Spinal cord (tissue), 10 donors: ENCODE measurements around the gene ZNF716. TPM values are rescaled to one million over a fixed set of nuclear protein-coding genes. Genes with fewer than 3 reads are reported as not detected.
"Not testable (repeated sequence)": the region's sequence is repeated elsewhere in the genome, so short reads cannot be mapped to it uniquely, and the experiment has no call there.

Experiments
- DNase-seq, 6 donors: peaks; one replicate each; pipeline versions ENCODE4 v3.0.0 to v3.0.0-alpha.2; 2013 to 2015; ENCODE audit warnings: low spot score in 6 of 6, low read depth in 4 of 6
- H3K27ac ChIP-seq: one replicate; pipeline ENCODE4 v1.5.1; 2013; ENCODE audit warnings: low read depth, low read length, control low read depth
- H3K27me3 ChIP-seq: one replicate; pipeline ENCODE4 v1.6.1; 2013; ENCODE audit warnings: low read length; ENCODE audit not compliant: control insufficient read depth, insufficient read depth
- H3K36me3 ChIP-seq: one replicate; pipeline ENCODE4 v1.6.1; 2013; ENCODE audit warnings: low read length; ENCODE audit not compliant: control insufficient read depth, insufficient read depth
- H3K4me1 ChIP-seq: one replicate; pipeline ENCODE4 v1.6.1; 2013; ENCODE audit warnings: low read length; ENCODE audit not compliant: control insufficient read depth, insufficient read depth
- H3K4me3 ChIP-seq: one replicate; pipeline ENCODE4 v1.5.1; 2013; ENCODE audit warnings: low read depth, low read length, control low read depth
- H3K9me3 ChIP-seq: one replicate; pipeline ENCODE4 v1.6.1; 2013; ENCODE audit warnings: low read length; ENCODE audit not compliant: control insufficient read depth, insufficient read depth
- WGBS: methylation state at CpG from one replicate; pipeline ENCODE4 v1.1.5; 2013; ENCODE audit warnings: missing lambda C conversion rate; ENCODE audit not compliant: insufficient coverage; 5-methylcytosine and 5-hydroxymethylcytosine counted together
- polyA plus RNA-seq, 2 donors: library from polyadenylated mRNA; unstranded; fragments of 120-200 nt; gene quantifications; one replicate each; pipeline ENCODE4 v1.2.1, GENCODE V29; 2013; ENCODE audit not compliant: insufficient read length in 2 of 2
- small RNA-seq: library from RNA; depleted of rRNA; stranded (forward); fragments of <200 nt; gene quantifications from one replicate; pipeline ENCODE3, GENCODE V24; 2014; ENCODE audit warnings: low replicate concordance
- total RNA-seq, 2 donors: library from RNA; depleted of rRNA in 1 of 2; stranded (reverse); fragments of 120-200 nt in 1 of 2; fragments of >200 nt in 1 of 2; gene quantifications; one replicate each; pipeline versions ENCODE4 v1.2.3 to v1.2.4, GENCODE V29; 2013 to 2014
- donor health status: healthy.

The ZNF716 gene
- total and polyA plus RNA-seq, 4 donors = 0.08 to 0.11 TPM; not detected in 2

DNA sequence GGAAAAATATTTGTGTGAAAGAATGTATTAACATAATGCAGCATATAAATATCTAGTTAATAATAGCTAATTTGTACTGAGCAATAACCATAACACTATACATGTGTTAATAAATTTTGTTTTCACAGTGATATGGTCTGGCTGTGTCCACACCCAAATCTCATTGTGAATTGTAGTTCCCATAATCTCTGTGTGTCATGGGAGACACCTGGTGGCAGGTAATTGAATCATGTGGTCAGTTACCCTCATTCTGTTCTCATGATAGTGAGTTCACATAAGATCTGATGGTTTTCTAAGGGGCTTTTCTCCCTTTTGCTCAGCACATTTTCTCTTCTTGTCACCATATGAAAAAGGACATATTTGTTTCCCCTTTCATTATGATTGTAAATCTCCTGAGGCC lies 30.3 kb downstream of the ZNF716 start:
- H3K4me1 ChIP-seq, H3K4me3 ChIP-seq, H3K27ac ChIP-seq, H3K27me3 ChIP-seq, DNase-seq, H3K36me3 ChIP-seq, H3K9me3 ChIP-seq: not testable (repeated sequence)

DNA sequence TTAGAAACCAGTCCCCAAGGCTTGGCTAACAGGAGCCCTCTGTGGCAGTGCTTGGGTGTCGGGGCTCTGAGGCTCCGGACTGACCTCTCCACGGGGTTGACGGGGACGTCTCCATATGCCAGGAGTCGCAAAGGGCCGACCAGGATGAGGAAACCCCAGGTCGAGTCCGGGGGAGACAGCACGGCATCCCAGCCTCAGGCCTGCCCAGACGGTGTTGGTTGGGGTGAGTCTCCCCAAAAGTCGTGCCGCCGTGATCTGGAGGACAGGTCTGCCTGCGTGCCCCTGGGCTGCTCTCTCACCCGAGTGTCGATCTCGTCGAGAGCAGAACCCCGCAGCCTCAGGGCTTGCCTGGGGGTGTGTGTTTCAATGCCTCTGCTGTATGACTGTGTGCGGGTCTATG lies 35.0 kb downstream of the ZNF716 start:
- 82% methylated on average over 18 of the region's 21 CpGs for WGBS
- not testable (repeated sequence) for H3K27me3 ChIP-seq, H3K9me3 ChIP-seq, H3K27ac ChIP-seq, H3K36me3 ChIP-seq, H3K4me3 ChIP-seq, H3K4me1 ChIP-seq, DNase-seq

DNA sequence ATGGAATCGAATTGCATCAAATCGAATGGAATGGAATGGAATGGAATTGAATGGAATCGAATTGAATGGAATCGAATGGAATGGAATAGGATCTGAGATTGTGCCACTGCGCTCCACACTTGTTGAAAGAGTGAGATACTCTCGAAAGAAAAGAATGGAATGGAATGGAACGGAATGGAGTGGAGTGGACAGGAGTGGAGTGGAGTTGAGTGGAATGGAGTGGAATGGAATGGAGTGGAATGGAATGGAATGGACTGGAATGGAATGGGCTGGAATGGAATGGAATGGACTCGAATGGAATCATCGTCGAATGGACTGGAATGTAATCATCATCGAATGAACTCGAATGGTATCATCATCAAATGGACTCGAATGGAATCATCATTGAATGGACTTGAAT lies 38.0 kb downstream of the ZNF716 start:
- no peak for DNase-seq
- H3K27me3 ChIP-seq = no peaks in the 10 kb centered on the region
- no peak overlapping the region for H3K4me3 ChIP-seq
- no peaks in the 10 kb centered on the region for H3K4me1 ChIP-seq
- peaks cover 8% of the 10 kb centered on the region for H3K9me3 ChIP-seq
- no peak overlapping the region for H3K27ac ChIP-seq
- H3K36me3 ChIP-seq = no peaks in the 10 kb centered on the region
- 72% methylated on average over 13 of the region's 13 CpGs for WGBS

DNA sequence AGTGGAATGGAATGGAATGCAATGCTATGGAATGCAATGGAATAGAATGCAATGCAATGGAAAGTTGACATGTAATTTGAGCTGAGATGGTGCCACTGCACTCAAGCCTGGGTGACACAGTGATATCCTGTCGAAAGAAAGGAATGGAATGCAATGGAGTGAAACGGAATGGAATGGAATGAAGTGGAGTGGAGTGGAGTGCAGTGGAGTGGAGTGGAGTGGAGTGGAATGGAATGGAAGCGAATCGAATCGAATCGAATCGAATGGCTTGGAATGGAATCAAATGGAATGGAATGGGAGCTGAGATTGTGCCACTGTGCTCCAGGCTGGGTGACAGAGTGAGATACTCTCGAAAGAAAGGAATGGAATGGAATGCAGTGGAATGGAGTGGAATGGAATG lies 45.1 kb downstream of the ZNF716 start:
- H3K9me3 ChIP-seq = peaks cover 11% of the 10 kb centered on the region

GRCh38 chr7:57496395-57496794 lies 46.4 kb downstream of the ZNF716 start:
- 57% methylated on average over 6 of the region's 6 CpGs for WGBS
- Histone ChIP-seq H3K36me3 (no peaks in the 10 kb centered on the region), H3K27me3 (no peaks in the 10 kb centered on the region), H3K27ac (no peak overlapping the region), H3K4me3 (no peak overlapping the region), H3K9me3 (peaks cover 9% of the 10 kb centered on the region), H3K4me1 (no peaks in the 10 kb centered on the region)
- no peak for DNase-seq

More for the DNA sequence above, 45.1 kb downstream of the ZNF716 start:
- DNase-seq, H3K27me3 ChIP-seq, H3K4me1 ChIP-seq, H3K27ac ChIP-seq, H3K36me3 ChIP-seq, H3K4me3 ChIP-seq: not testable (repeated sequence)
- 77% methylated on average over 8 of the region's 8 CpGs for WGBS

DNA sequence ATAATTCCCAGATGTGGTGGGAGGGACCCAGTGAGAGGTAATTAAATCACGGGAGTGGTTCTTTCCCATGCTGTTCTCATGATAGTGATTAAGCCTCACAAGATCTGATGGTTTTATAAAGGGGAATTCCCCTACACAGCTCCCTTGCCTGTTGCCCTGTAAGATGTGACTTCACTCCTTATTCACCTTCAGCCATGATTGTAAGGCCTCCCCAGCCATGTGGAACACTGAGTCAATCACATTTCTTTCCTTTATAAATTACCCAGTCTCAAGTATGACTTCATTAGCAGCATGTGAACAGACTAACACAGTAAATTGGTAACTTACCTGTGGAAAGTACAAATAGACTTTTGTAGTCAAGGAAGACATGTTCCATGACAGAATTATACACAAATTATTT lies 55.2 kb downstream of the ZNF716 start:
- Histone ChIP-seq H3K4me3 (no peak overlapping the region), H3K9me3 (peaks cover 2% of the 10 kb centered on the region), H3K36me3 (no peaks in the 10 kb centered on the region), H3K27me3 (no peaks in the 10 kb centered on the region), H3K4me1 (no peaks in the 10 kb centered on the region), H3K27ac (no peak overlapping the region)
- no CpG with 5 or more reads among the region's 1 CpG for WGBS
- DNase-seq = no peak

Small RNA genes lying within 50 kb of the gene (small RNA-seq; reads per million reads assigned to genes)
- gene MIR3147 = not detected
